ENCODE measurements around the gene TRMT1L. TPM values are rescaled to one million over a fixed set of nuclear protein-coding genes. Genes with fewer than 3 reads are reported as not detected.

The TRMT1L gene
- 10.2 and 26.6 TPM in 2 replicates for total RNA-seq

GRCh38 chr1:185156854-185157598, at the start of gene TRMT1L, which contains the start of gene SWT1:
TSS of gene TRMT1L (minus strand) at chr1:185156953. CDS start at chr1:185156712, 241 bp downstream.
TSS of gene SWT1 (plus strand) at chr1:185157167. CDS start at chr1:185160842, 3,675 bp downstream.

Other genes with a start within 250 kb of the TRMT1L start
- 3.0 and 34.4 TPM in 2 replicates for gene NIBAN1, start 182.4 kb downstream of the TRMT1L start, total RNA-seq
- gene RNF2, start 111.4 kb downstream of the TRMT1L start, total RNA-seq: 12.8 and 17.8 TPM in 2 replicates
- 2.1 and 4.6 TPM in 2 replicates for gene SWT1, start 214 bp upstream of the TRMT1L start, total RNA-seq
- gene IVNS1ABP, start 160.3 kb upstream of the TRMT1L start, total RNA-seq: 18.1 and 21.6 TPM in 2 replicates

Measured in epithelial cell of alveolus of lung (primary cell).